Uterus (tissue), 2 donors: ENCODE results near the gene ALOXE3.

ENCODE experiments used
- CTCF ChIP-seq, 4 experiments: fragments of 200-600 bp in 2 of 4; fragments of 450-650 bp in 2 of 4; sonication (generic) in 2 of 4; IDR thresholded peaks; one replicate each; pipeline ENCODE4 v1.5.1; 2016 to 2019; ENCODE audit warnings: antibody characterized with exemption in 4 of 4, mild to moderate bottlenecking in 2 of 4, moderate library complexity in 1 of 4
- POLR2A ChIP-seq, 2 donors: fragments of 450-650 bp; IDR thresholded peaks; one replicate each; pipeline ENCODE4 v1.6.1; 2016; ENCODE audit warnings: antibody characterized with exemption in 2 of 2, mild to moderate bottlenecking in 1 of 2, moderate library complexity in 1 of 2

- TF ChIP-seq CTCF (IDR thresholded peaks at IDR 0.05) (no peak), POLR2A (IDR thresholded peaks at IDR 0.05) (no peak)
These were observed 45.0 kb upstream of the ALOXE3 start for GRCh38 chr17:8162997-8163977.
